ENCODE data around the gene ARID4B. TPM values are rescaled to one million over a fixed set of nuclear protein-coding genes. Genes with fewer than 3 reads are reported as not detected.
"Not testable (repeated sequence)": the region's sequence is repeated elsewhere in the genome, so short reads cannot be mapped to it uniquely, and the experiment has no call there.

ARID4B gene
- total RNA-seq, 1 donor from 2014 or later: 39.4 TPM

DNA sequence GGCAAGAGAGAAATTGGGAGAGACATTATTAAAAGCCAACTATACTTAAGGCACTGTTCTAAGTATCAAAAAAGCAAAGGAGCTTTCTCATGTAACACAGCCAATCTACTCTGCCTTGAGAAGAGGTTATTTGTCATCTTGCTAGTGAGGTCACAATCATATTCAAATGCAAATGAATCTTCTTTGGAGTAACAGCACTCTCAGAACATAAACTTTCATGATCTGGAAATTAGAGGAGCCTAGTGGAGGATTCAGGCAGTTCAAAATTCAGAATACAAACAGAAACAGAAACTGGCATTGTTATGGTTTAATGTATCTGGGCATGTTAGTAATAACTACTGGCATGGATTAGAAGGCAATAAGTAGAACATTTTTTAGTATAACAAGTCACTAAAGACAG, 57.4 kb downstream of the ARID4B start:
- DNase-seq (ENCODE audit: low read depth, low spot score): no peak

DNA sequence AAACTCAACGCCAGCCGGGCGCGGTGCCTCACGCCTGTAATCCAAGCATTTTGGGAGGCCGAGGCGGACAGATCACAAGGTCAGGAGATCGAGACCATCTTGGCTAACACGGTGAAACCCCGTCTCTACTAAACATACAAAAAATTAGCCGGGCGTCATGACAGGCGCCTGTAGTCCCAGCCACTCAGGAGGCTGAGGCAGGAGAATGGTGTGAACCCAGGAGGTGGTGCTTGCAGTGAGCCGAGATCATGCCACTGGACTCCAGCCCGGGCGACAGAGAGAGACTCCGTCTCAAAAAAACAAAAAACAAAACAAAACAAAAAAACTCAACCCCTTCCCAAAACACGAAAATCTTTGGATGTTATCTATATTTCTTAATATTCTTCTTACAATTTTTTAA, 58.0 kb downstream of the ARID4B start:
- not testable (repeated sequence) for DNase-seq (ENCODE audit: low read depth, low spot score)

DNA sequence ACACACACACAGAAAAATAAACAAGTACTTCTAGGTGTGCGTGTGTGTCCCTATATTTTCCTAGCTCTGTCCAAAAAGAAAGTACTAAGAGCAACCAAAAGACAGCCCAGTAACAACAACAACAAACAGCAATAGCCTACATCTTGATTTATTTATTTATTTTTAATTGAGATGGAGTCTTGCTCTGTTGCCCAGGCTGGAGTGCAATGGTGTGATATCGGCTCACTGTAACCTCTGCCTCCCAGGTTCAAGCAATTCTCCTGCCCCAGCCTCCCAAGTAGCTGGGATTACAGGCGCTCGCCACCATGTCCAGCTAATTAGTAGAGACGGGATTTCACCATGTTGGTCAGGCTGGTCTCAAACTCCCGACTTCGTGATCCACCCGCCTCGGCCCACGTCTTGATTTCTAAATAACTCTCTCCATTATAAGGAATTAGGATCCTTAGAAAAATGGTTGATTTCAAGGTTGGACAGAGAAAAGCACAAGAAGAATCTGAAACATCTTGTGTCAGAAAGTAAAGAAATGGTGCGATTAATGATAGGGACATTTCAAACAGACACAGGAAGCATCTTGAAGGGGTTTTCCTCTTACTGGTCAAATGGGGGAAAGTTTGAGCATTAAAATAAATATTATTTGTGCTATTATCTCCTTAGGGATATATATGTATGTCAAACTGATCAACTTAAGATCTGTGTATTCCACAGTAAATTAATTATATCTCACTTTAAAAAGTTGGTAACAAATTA, 59.4 kb downstream of the ARID4B start:
- no peak for DNase-seq (ENCODE audit: low read depth, low spot score)

DNA sequence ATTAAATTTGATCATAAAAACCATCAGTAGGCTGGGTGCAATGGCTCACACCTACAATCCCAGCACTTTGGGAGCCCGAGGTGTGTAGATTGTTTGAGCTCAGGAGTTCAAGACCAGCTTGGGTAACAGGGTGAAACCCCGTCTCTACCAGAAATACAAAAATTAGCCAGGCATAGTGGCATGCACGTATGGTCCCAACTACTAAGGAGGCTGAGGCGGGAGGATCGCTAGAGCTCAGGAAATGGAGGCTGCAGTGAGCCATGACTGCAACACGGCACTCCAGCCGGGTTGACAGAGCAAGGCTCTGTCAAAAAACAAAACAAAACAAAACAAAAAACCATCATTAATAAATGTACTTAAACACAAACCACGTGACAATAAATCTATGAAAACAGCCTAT, 61.0 kb downstream of the ARID4B start:
- no peak for DNase-seq (ENCODE audit: low read depth, low spot score)

DNA sequence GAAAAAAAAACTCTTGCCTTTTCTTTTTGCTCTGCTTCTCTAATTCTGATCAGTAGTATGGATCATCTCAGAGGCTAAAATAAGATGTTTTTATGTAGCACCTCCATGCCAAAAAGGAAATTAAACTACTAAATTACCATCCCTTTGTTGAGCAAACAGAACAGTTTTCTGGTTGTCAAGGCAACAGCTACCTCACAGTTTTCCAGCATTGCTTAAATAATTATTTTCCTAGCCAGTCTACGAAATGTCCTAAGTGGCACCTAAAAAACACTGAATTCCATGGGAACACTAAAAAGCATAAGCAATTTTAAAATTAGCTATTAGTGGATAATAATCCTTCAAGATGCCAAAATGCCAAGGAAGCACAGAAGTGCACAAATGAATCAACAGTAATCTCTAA, 61.7 kb downstream of the ARID4B start:
- DNase-seq (ENCODE audit: low read depth, low spot score): no peak

DNA sequence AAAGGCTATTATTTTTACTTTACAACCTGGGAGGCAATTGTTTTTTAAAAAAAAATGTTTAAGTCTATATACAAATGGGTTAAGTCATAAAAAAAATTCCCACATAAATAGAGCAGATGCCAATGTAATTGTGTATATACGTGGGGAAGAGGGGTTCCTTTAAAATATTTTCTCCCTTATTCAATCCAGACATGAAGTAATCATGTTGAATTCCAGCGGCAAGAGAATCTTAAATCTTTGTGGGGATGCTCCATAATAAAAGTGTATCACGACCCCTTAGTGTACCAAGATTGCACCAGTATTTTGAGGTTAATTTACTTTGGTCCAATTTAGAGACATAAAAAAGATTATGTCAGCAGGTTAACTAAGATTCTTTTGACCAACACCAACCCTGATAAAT, 62.1 kb downstream of the ARID4B start:
- DNase-seq (ENCODE audit: low read depth, low spot score): no peak

DNA sequence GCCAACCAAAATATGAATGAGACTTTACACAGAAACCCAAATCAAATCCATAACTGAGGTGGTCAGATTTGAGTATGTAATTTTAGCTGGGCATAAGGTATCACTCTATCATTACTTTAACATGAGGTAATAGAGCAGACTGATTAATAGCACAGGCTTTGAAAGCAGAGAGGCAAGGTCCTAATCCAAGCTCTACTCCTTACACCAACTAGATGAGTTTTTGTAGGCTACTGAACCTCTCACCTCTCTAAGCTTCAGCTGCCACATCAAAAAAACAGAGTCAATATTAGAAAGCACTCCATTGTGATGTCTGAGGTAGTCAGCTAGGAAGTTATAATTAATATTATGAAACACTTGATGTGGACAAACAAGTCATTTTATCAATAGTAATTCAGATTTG, 63.7 kb downstream of the ARID4B start:
- no peak for DNase-seq (ENCODE audit: low read depth, low spot score)

DNA sequence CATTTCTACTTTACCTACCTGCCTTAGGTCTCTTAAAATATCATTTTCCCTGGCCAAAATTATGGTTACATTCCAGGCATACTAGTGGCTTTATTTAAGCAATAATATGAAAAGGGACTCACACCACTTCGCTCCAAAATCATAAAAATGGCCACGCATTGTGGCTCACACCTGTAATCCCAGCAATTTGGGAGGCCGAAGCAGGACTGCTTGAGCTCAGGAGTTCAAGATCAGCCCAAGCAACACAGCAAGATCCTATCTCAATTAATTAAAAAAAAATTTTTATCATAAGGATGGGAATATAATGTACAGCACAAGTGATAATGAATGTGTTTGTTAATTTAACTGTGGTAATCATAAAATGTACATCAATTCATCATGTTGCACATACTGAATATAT, 65.4 kb downstream of the ARID4B start:
- no peak for DNase-seq (ENCODE audit: low read depth, low spot score)

DNA sequence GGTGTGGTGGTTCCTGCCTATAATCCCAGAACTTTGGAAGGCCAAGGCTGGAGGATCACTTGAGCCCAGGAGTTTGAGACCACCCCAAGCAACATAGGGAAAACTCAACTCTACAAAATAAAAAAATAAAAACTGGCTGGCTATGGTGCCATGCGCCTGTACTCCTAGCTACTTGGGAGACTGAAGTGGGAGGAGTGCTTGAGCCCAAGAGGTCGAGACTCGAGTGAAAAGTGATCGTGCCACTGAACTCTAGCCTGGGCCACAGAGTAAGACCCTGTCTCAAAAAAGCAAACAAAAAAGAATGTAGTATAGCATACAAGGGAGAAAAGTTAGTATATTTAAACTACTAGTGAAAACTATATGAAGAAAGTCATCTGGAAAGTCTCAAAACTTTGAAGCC, 66.7 kb downstream of the ARID4B start:
- DNase-seq (ENCODE audit: low read depth, low spot score): no peak

DNA sequence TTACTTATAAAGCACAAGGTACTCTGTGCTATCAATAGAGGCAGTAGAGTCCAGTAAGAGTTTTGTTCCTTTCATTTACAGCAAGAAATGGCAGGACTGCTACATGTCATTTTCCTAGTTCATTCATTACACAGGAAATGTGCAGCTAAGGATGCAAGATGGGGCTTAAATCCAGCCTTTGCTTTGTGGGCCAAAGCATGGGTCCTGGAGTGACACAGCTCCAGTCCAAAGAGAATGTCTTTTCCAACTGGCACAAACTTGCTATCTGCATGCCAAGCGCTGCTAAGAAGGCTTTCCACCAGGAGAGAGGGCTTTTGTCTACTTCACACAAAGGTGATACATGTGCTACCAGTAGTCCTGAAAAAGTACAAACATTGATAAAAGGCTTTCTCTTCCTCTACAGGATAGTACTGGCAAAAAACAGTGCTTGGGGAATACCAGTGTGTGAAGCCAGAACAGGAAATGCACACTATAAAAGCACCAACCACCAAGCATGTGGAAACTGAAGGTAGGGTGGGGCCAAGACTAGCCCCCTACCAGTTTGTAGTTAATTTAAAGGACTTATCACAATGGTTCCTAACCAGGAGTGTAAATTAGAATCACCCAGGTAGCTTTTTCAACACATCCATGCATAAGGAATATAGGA, 68.7 kb downstream of the ARID4B start:
- no peak for DNase-seq (ENCODE audit: low read depth, low spot score)

DNA sequence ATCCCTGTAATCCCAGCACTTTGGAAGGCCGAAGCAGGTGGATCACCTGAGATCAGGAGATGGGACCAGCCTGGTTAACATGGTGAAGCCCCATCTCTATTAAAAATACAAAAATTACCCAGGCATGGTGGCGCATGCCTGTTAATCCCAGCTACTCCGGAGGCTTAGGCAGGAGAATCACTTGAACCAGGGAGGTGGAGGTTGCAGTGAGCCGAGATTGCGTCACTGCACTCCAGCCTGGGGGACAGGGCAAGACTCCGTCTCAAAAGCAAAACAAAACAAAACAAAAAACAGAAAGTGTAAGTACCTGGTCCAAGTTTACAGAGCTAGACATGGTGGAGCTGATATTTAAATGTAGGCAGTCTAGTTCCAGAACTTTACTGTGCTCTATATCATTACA, 69.9 kb downstream of the ARID4B start:
- not testable (repeated sequence) for DNase-seq (ENCODE audit: low read depth, low spot score)

DNA sequence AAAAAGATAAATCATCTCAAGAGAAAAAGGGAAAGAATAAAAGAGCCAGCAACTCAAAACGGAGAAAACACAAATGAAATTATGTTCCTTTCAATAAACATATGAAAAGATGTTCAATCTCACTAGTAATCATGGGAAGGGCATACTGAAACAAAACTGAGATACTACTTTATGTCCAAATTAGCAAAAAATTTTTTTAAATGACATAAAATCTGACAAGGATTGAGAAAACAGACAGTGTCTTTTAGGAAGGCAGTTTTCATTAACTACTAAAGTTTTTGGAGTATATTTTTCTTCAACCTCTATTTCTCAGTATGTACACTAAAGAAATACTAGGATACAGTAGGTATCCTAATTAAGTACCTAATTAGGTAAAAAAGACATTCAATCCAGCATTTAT, 73.3 kb downstream of the ARID4B start:
- no peak for DNase-seq (ENCODE audit: low read depth, low spot score)

DNA sequence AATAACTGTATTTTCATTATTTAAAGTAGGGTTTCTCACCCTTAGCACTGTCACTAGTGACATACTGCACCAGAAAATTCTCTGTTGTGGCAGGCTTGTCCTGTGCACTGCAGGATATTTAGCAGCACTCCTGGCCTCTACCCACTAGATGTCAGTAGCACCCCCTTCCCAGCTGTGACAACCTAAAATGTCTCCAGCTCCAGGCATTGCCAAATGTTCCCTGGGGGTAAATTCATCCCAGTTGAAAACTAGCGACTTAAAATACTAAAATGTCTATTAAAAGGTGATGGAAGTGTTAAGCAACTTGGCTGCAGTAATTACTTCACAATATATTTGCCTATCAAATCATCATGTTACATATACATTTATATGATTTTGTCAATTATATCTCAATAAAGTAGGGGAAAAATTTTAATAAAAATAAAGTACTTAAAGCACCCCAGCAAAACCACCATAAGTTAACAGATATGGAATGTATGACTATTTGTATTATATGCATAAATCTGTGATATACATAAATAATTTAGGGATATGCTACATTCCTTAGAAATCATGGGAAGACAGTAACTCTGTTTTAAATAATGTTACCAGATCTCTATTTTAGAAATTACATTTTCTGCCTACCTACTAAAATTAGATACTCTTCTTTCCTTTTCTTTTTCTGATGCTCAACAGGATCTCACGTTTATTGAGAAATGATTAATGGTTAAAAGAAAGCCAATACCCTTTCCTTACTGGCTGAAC, 74.6 kb downstream of the ARID4B start:
- peak; percentile 33 for DNase-seq (ENCODE audit: low read depth, low spot score)

DNA sequence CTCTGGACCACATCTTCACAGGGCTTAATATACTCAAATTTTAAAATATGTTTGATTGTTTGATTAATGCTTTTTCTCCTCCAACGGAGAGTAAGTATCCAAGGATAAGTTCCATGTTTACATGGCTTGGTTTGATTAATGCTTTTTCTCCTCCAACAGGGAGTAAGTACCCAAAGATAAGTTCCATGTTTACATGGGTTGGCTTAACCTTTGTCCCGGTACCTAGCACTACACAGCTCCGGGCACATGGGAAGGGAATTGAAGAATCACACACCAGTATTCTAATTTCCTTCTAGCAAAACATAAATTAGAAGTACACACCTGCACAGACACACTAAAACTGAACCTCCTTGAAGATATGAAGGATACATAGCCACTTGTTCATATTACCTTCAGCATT, 77.5 kb downstream of the ARID4B start:
- no peak for DNase-seq (ENCODE audit: low read depth, low spot score)

DNA sequence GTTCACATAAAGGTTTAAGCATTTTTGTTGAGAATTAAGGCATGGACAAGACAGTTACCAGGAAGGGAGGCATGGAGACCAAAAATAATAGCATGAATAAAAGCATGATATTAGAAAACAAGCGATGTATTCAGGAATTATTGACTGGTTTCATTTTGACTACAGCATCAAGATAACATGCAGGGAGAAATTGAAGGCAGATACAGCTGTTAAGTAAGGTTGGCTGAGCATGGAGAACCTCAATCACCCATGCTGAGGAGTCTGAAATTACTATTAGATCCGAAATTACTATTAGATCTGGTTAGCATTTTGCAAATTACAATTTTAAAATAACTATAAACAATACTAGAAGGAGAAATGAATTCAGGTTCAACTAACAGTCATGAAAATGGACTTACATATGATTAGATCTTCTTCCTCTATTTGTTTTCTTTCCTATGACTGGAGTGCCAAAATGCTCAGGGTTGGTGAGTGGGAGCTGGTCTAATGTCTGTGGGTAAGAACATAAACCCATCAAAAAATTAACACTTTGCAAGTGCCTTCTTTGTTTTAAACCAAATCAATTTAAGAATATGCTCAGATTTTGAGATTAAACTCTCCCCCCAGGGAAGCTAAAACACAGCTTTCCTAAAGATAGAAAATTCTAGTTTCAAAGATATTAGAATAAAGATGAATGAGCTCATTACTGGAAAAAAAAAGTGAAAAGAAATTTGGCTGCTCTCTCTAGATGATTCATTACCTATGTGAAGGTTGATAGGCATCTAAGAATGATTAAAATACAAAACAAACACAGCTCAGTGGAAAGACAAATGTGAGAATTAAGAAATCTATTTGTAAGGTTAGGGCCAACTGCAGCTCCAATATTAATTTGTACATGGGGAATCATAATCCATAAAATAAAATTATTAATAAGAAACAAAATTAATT, 81.7 kb downstream of the ARID4B start:
- no peak for DNase-seq (ENCODE audit: low read depth, low spot score)

DNA sequence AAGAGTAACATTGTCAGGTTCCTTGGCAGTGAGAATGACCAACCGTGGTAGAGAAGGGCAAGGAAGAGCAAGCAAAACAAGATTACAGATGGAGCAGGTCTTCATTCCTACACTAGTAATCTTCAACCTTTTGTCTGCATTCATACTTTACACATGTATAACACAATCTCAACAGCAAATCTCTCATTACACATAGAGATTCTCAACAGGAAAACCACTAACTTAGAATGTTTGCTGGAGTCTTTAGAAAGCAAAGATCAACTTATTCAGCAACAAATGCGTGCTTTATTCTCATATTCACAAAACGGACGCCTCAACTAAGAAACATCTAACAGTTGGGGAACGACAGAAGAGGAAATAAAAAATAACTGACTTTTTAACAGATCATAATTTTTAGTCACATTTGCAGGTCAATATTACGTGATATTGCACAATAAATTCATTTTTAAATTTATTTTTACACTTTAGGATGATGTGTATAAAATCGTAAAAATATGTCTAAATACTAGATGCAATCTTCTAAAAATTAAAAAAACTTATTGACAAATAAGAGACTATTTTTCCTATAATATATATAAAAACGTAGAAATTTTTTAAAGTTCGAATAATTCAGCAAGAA, 82.9 kb downstream of the ARID4B start:
- no peak for DNase-seq (ENCODE audit: low read depth, low spot score)

DNA sequence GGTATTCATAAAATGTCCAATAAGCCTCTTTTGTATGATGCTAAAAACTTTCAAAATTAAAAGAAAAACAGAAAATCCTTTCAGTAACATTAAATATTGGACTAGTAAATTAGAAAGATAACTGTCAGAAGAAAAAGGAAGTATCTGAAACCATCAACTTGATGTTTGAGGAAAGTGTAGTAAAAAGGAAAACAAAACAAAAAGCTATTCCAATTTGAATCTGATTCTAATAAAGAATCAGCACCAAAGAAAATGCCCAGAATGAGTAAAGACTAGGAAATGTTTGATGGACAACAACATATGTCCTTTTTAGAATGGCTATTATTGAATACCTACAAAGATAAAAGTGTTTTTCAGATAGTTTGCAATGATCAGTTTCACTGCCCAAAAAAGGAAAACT, 87.0 kb downstream of the ARID4B start:
- no peak for DNase-seq (ENCODE audit: low read depth, low spot score)

DNA sequence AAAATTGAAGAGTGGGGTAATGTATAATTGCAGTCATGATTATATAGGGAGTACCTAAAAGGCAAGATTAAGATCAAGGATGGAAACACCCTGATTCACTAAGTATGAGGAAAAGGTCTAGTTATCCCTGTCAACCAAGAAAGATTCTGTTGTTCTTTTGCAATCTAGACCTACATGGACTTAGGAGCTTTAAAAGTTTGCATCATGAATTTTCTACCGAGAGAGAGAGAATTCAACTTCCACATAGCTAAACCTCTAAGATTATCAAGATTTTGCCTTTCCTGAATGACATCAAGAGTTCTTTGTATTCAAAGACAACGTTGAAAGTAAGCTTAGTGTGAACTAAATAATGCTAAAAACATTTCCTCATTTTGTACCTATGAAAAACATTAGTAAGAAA, 88.1 kb downstream of the ARID4B start:
- no peak for DNase-seq (ENCODE audit: low read depth, low spot score)

DNA sequence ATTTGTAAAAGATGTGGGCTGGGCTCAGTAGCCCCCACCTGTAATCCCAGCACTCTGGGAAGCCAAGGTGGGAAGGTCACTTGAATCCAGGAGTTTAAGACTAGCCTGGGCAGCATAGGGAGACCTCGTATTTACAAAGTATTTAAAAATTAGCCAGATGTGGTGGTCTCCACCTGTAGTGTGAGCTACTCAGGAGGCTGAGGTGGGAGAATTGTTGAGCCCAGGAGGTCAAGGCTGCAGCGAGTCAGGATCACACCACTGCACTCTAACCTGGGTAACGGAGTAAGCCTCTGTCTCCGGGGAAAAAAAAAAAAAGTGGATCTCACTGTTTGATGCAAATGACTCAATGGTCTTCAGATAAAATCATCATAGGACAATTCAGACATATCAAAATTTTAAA, 89.4 kb downstream of the ARID4B start:
- DNase-seq (ENCODE audit: low read depth, low spot score): no peak

DNA sequence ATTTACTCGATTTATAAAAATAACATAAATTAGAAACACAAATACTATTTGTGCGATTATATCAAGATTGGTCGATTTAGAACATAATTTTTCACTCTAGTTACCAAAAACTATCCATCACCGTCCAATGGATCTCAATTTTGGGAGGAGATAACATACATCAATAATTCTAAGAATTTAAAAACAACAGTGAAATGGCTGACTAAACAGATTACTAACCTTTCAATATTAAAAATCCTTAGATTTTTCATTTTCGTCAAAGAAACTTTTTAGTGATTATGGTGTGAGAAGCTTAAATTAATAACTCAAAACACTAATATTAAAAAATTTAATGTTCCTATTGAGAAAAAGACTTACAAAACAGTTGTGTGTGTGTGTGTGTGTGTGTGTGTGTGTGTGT, 91.9 kb downstream of the ARID4B start:
- no peak for DNase-seq (ENCODE audit: low read depth, low spot score)

DNA sequence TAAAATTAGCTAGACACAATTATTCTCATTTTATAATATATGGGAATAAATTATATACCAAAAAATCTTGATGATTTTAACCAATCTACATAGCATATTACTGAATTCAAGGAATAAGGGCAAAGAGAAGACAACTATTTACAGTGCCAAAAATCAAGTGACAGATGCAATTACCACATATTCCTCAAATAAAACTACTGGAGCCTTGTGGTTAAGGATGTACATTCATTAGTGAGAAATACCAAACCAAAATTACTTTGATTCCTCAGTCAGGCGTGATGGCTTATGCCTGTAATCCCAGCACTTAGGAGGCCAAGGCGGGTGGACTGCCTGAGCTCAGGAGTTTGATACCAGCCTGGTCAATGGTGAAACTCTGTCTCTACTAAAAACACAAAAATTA, 98.1 kb downstream of the ARID4B start:
- no peak for DNase-seq (ENCODE audit: low read depth, low spot score)
